ENCODE results near the gene CIB4.

CIB4 gene

GRCh38 chr2:26636935-26637334 lies 4.2 kb downstream of the CIB4 start:
- no peaks in the 10 kb centered on the region for H3K9me3 ChIP-seq (ENCODE audit: control insufficient read depth, low read depth, low read length)
- H3K27me3 ChIP-seq (ENCODE audit: control insufficient read depth, insufficient read depth, low read length), result no peaks in the 10 kb centered on the region
- no peak overlapping the region for H3K9ac ChIP-seq (ENCODE audit: low read length)
- H3K36me3 ChIP-seq (ENCODE audit: control insufficient read depth, low read depth, low read length), result no peaks in the 10 kb centered on the region
- no peaks in the 10 kb centered on the region for H3K4me1 ChIP-seq (ENCODE audit: control insufficient read depth, low read depth, low read length)
- no peak overlapping the region for H3K4me3 ChIP-seq (ENCODE audit: low read length)
- H3K27ac ChIP-seq (ENCODE audit: low read length), result no peak overlapping the region

GRCh38 chr2:26635401-26635800 lies 5.8 kb downstream of the CIB4 start:
- Histone ChIP-seq H3K9me3 (ENCODE audit: control insufficient read depth, low read depth, low read length) (no peaks in the 10 kb centered on the region), H3K9ac (ENCODE audit: low read length) (no peak overlapping the region), H3K4me3 (ENCODE audit: low read length) (no peak overlapping the region), H3K4me1 (ENCODE audit: control insufficient read depth, low read depth, low read length) (no peaks in the 10 kb centered on the region), H3K27me3 (ENCODE audit: control insufficient read depth, insufficient read depth, low read length) (no peaks in the 10 kb centered on the region), H3K36me3 (ENCODE audit: control insufficient read depth, low read depth, low read length) (no peaks in the 10 kb centered on the region), H3K27ac (ENCODE audit: low read length) (no peak overlapping the region)

GRCh38 chr2:26634636-26635230 lies 6.4 kb downstream of the CIB4 start:
- no peaks in the 10 kb centered on the region for H3K27me3 ChIP-seq (ENCODE audit: control insufficient read depth, insufficient read depth, low read length)
- no peaks in the 10 kb centered on the region for H3K4me1 ChIP-seq (ENCODE audit: control insufficient read depth, low read depth, low read length)

GRCh38 chr2:26633993-26634595 lies 7.1 kb downstream of the CIB4 start:
- Histone ChIP-seq H3K36me3 (ENCODE audit: control insufficient read depth, low read depth, low read length) (no peaks in the 10 kb centered on the region), H3K9me3 (ENCODE audit: control insufficient read depth, low read depth, low read length) (no peaks in the 10 kb centered on the region), H3K27me3 (ENCODE audit: control insufficient read depth, insufficient read depth, low read length) (no peaks in the 10 kb centered on the region), H3K27ac (ENCODE audit: low read length) (no peak overlapping the region), H3K9ac (ENCODE audit: low read length) (no peak overlapping the region), H3K4me3 (ENCODE audit: low read length) (no peak overlapping the region), H3K4me1 (ENCODE audit: control insufficient read depth, low read depth, low read length) (no peaks in the 10 kb centered on the region)

More at GRCh38 chr2:26634636-26635230, 6.4 kb downstream of the CIB4 start:
- Histone ChIP-seq H3K9ac (ENCODE audit: low read length) (no peak overlapping the region), H3K9me3 (ENCODE audit: control insufficient read depth, low read depth, low read length) (no peaks in the 10 kb centered on the region), H3K36me3 (ENCODE audit: control insufficient read depth, low read depth, low read length) (no peaks in the 10 kb centered on the region), H3K27ac (ENCODE audit: low read length) (no peak overlapping the region), H3K4me3 (ENCODE audit: low read length) (no peak overlapping the region)

- no peaks in the 10 kb centered on the region for H3K27me3 ChIP-seq (ENCODE audit: control insufficient read depth, insufficient read depth, low read length)
- no peaks in the 10 kb centered on the region for H3K36me3 ChIP-seq (ENCODE audit: control insufficient read depth, low read depth, low read length)
- no peaks in the 10 kb centered on the region for H3K4me1 ChIP-seq (ENCODE audit: control insufficient read depth, low read depth, low read length)
- no peak overlapping the region for H3K9ac ChIP-seq (ENCODE audit: low read length)
- no peaks in the 10 kb centered on the region for H3K9me3 ChIP-seq (ENCODE audit: control insufficient read depth, low read depth, low read length)
- H3K27ac ChIP-seq (ENCODE audit: low read length), result no peak overlapping the region
- H3K4me3 ChIP-seq (ENCODE audit: low read length), result no peak overlapping the region
These were observed 7.7 kb downstream of the CIB4 start for GRCh38 chr2:26633351-26633945.

- no peak overlapping the region for H3K4me3 ChIP-seq (ENCODE audit: low read length)
- no peak overlapping the region for H3K27ac ChIP-seq (ENCODE audit: low read length)
- H3K9me3 ChIP-seq (ENCODE audit: control insufficient read depth, low read depth, low read length), result no peaks in the 10 kb centered on the region
- H3K9ac ChIP-seq (ENCODE audit: low read length), result no peak overlapping the region
- no peaks in the 10 kb centered on the region for H3K4me1 ChIP-seq (ENCODE audit: control insufficient read depth, low read depth, low read length)
- no peaks in the 10 kb centered on the region for H3K27me3 ChIP-seq (ENCODE audit: control insufficient read depth, insufficient read depth, low read length)
- H3K36me3 ChIP-seq (ENCODE audit: control insufficient read depth, low read depth, low read length), result no peaks in the 10 kb centered on the region
These were observed 8.5 kb downstream of the CIB4 start for GRCh38 chr2:26632624-26633185.

- H3K27ac ChIP-seq (ENCODE audit: low read length), result no peak overlapping the region
- no peaks in the 10 kb centered on the region for H3K9me3 ChIP-seq (ENCODE audit: control insufficient read depth, low read depth, low read length)
- H3K9ac ChIP-seq (ENCODE audit: low read length), result no peak overlapping the region
- no peak overlapping the region for H3K4me3 ChIP-seq (ENCODE audit: low read length)
- H3K27me3 ChIP-seq (ENCODE audit: control insufficient read depth, insufficient read depth, low read length), result no peaks in the 10 kb centered on the region
- no peaks in the 10 kb centered on the region for H3K36me3 ChIP-seq (ENCODE audit: control insufficient read depth, low read depth, low read length)
- H3K4me1 ChIP-seq (ENCODE audit: control insufficient read depth, low read depth, low read length), result no peaks in the 10 kb centered on the region
These were observed 9.6 kb downstream of the CIB4 start for GRCh38 chr2:26631401-26632170.

GRCh38 chr2:26630669-26631360 lies 10.4 kb downstream of the CIB4 start:
- no peak overlapping the region for H3K4me3 ChIP-seq (ENCODE audit: low read length)
- H3K36me3 ChIP-seq (ENCODE audit: control insufficient read depth, low read depth, low read length), result no peaks in the 10 kb centered on the region
- no peak overlapping the region for H3K9ac ChIP-seq (ENCODE audit: low read length)
- no peaks in the 10 kb centered on the region for H3K27me3 ChIP-seq (ENCODE audit: control insufficient read depth, insufficient read depth, low read length)
- no peaks in the 10 kb centered on the region for H3K4me1 ChIP-seq (ENCODE audit: control insufficient read depth, low read depth, low read length)
- no peak overlapping the region for H3K27ac ChIP-seq (ENCODE audit: low read length)
- H3K9me3 ChIP-seq (ENCODE audit: control insufficient read depth, low read depth, low read length), result no peaks in the 10 kb centered on the region

GRCh38 chr2:26630235-26630634 lies 10.9 kb downstream of the CIB4 start:
- Histone ChIP-seq H3K9me3 (ENCODE audit: control insufficient read depth, low read depth, low read length) (no peaks in the 10 kb centered on the region), H3K27me3 (ENCODE audit: control insufficient read depth, insufficient read depth, low read length) (no peaks in the 10 kb centered on the region), H3K27ac (ENCODE audit: low read length) (no peak overlapping the region), H3K36me3 (ENCODE audit: control insufficient read depth, low read depth, low read length) (no peaks in the 10 kb centered on the region), H3K4me3 (ENCODE audit: low read length) (no peak overlapping the region), H3K4me1 (ENCODE audit: control insufficient read depth, low read depth, low read length) (no peaks in the 10 kb centered on the region), H3K9ac (ENCODE audit: low read length) (no peak overlapping the region)

- Histone ChIP-seq H3K9ac (ENCODE audit: low read length) (no peak overlapping the region), H3K27ac (ENCODE audit: low read length) (no peak overlapping the region), H3K4me3 (ENCODE audit: low read length) (no peak overlapping the region)
These were observed 11.4 kb downstream of the CIB4 start for GRCh38 chr2:26629751-26630150.

GRCh38 chr2:26629346-26629630 lies 11.9 kb downstream of the CIB4 start:
- Histone ChIP-seq H3K9me3 (ENCODE audit: control insufficient read depth, low read depth, low read length) (no peaks in the 10 kb centered on the region), H3K27me3 (ENCODE audit: control insufficient read depth, insufficient read depth, low read length) (no peaks in the 10 kb centered on the region), H3K36me3 (ENCODE audit: control insufficient read depth, low read depth, low read length) (no peaks in the 10 kb centered on the region), H3K4me1 (ENCODE audit: control insufficient read depth, low read depth, low read length) (no peaks in the 10 kb centered on the region), H3K9ac (ENCODE audit: low read length) (no peak overlapping the region), H3K27ac (ENCODE audit: low read length) (no peak overlapping the region), H3K4me3 (ENCODE audit: low read length) (no peak overlapping the region)

More at GRCh38 chr2:26629751-26630150, 11.4 kb downstream of the CIB4 start:
- H3K4me1 ChIP-seq (ENCODE audit: control insufficient read depth, low read depth, low read length), result no peaks in the 10 kb centered on the region
- H3K9me3 ChIP-seq (ENCODE audit: control insufficient read depth, low read depth, low read length), result no peaks in the 10 kb centered on the region
- H3K36me3 ChIP-seq (ENCODE audit: control insufficient read depth, low read depth, low read length), result no peaks in the 10 kb centered on the region
- H3K27me3 ChIP-seq (ENCODE audit: control insufficient read depth, insufficient read depth, low read length), result no peaks in the 10 kb centered on the region
